Peyer's patch (tissue), 4 donors: ENCODE results near the gene C20orf173.

Experiments used
- CTCF ChIP-seq, 6 experiments: fragments of 450-650 bp in 4 of 6; fragments of 200-600 bp in 2 of 6; sonication (generic) in 1 of 6; IDR thresholded peaks; one replicate each; pipeline ENCODE4 v1.5.1; 2017 to 2019; ENCODE audit warnings: antibody characterized with exemption in 6 of 6, mild to moderate bottlenecking in 3 of 6, moderate library complexity in 1 of 6
- POLR2A ChIP-seq, 2 donors: fragments of 450-650 bp; IDR thresholded peaks; one replicate each; pipeline ENCODE4 v1.5.1; 2017; ENCODE audit warnings: antibody characterized with exemption in 2 of 2, mild to moderate bottlenecking in 2 of 2, moderate library complexity in 2 of 2

GRCh38 chr20:35558451-35558850 is 29.0 kb upstream of the C20orf173 start:
- TF ChIP-seq CTCF (IDR thresholded peaks at IDR 0.05) (no peak), POLR2A (IDR thresholded peaks at IDR 0.05) (no peak)
